GM18507 (cell line): ENCODE results near the gene A4GNT.
"Not testable (repeated sequence)": the region's sequence is repeated elsewhere in the genome, so short reads cannot be mapped to it uniquely, and the experiment has no call there.

Experiments
- DNase-seq: peaks from one replicate; pipeline ENCODE4 v3.0.0; 2011; ENCODE audit warnings: low read depth; ENCODE audit not compliant: insufficient read length; ENCODE audit errors: extremely low spot score
- FAIRE-seq: peaks from 2 replicates; lab custom pipeline; 2011; peaks lifted over from hg19 to GRCh38; lab: Jason Lieb, UNC

Gene A4GNT

GRCh38 chr3:138132239-138132638, at the start of gene A4GNT:
Gene A4GNT, minus strand, starts transcription at chr3:138132390. Its CDS starts 1,134 bp downstream, at chr3:138131256.
- FAIRE-seq (no peak), DNase-seq (no peak)

DNA sequence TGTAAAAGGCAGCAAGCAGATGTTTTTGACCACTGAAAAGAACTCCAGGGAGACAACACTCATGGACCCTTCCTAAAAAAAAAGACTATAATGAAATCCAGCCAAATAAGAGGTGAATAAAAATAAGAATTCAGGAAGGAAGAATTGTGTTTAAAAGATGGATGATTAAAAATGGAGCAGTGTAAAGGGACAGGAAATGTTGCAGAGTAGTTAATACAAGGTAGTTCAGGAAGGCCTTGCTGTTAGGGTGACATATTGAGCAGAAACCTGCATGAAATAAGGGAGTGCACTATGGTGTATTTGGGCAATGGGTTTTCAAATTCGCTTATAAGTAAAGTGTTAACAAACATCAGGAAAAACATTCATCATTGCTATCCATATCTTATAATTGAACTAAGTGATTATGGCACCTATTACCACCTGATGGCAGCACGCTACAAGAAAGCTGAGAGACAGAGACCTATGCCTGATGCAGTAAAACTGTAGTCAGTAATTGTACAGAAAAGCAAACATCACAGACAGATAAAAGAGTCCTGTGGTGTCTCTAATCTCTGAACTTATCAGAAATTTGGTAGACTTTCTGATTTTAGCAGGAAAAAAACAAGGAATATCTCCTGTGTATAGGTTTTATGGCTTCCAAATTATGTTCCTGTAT, 48.3 kb upstream of the A4GNT start:
- FAIRE-seq, result peak; percentile 81
- no peak for DNase-seq

DNA sequence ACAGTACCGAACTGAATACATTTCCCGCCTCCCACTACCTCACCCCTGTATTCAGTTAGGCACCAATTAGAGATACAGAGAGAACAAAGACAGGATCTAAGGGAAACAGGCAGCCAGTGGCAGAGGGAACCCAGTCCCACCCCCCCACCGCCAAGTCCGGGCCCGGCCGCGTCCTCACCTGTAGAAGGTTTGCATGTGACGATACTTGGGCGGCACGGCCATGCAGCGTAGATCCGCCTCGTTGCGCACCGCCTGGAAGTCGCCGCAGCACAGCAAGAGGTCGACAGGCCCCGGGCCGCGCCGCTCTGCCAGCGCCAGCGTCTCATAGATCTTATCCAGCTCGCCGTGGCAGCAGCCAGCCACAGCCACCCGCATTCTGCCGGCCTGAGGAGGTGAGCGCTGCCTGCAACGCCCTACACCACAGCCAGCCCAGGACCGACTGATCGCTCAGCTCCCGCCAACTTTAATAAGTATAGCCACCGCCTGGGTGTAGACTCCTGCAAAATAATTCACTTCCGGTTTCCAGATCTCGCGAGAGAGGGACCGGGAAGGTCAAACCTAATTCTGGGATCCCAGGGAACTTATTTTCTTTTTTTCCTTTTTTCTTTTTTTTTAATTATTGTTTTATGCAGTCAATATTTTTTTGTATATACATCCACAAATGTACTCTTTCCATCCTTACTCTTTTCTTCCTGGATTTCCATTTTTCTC, 42.4 kb upstream of the A4GNT start, which contains the start of gene DBR1:
Gene DBR1, minus strand, starts transcription at position 501 of the 711 bp plus-strand sequence. Its CDS starts 126 bp downstream, at position 375.
- DNase-seq (peak; percentile 61), FAIRE-seq (peak; percentile 81)

DNA sequence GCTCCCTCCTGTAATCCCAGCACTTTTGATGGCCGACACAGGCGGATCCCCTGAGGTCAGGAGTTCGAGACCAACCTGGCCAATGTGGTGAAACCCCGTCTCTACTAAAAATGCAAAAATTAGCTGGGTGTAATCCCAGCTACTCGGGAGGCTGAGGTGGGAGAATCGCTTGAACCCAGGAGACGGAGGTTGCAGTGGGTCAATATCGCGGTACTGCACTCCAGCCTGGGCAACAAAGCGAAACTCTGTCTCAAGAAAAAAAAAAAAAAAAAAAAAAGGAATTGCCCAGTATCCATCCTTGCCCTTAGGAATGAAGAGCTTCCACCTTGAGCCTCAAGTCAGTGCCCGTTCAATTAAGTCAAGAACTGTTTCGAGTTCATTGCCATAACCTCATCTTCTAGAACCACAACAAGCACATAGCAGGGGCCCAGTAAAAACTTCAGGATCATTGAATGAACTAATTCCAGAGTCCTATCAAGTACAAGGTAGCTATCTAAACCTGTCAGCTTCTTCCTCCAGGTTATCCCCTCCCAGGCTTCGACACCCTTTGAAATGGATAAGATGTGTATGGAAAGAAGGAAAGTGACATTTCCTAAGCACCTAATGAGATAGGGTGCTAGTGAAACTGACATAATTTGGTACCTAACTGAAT, 41.7 kb upstream of the A4GNT start:
- no peak for DNase-seq
- FAIRE-seq, result no peak

- DNase-seq (no peak), FAIRE-seq (no peak)
Observed at GRCh38 chr3:138172625-138173024, 40.4 kb upstream of the A4GNT start.

GRCh38 chr3:138165061-138165460, 32.9 kb upstream of the A4GNT start:
- FAIRE-seq, result no peak
- no peak for DNase-seq

DNA sequence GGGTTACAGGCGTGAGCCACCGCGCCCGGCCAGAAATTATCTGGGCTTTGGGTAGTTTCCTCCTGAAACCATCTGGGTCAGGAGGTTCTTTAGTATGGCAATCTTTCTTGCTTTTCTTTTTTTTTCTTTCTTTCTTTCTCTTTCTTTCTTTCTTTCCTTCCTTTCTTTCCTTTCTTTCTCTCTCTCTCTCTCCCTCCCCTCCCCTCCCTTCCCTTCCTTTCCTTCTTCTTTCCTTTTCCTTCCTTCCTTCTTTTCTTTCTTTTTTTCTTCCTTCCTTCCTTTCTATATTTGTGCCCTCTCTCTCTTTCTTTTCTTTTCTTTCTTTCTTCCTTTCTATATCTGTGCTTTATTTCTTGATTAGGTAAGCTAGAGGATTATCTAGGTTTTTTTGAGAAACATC, 25.6 kb upstream of the A4GNT start:
- FAIRE-seq (no peak), DNase-seq (no peak)

GRCh38 chr3:138154534-138154933, 22.3 kb upstream of the A4GNT start:
- FAIRE-seq (no peak), DNase-seq (no peak)

DNA sequence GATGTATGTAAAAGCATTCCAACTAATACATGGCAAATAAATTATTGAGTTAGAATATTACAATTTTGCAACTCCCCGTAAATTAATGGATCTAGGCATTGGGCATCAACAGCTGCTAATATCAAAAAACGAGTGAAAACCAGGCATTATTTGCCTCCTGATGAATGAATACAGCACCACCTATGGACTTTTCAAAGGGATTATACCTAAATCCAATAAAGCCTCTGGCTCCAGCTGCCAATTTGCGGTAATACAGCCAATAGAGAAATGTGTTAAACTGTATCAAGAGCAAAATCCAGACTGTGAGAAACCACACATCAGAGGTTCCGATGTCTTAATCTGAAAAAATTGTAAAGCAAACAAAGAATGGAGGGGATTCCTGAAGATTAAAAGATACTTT, 16.3 kb upstream of the A4GNT start:
- DNase-seq (no peak), FAIRE-seq (no peak)

DNA sequence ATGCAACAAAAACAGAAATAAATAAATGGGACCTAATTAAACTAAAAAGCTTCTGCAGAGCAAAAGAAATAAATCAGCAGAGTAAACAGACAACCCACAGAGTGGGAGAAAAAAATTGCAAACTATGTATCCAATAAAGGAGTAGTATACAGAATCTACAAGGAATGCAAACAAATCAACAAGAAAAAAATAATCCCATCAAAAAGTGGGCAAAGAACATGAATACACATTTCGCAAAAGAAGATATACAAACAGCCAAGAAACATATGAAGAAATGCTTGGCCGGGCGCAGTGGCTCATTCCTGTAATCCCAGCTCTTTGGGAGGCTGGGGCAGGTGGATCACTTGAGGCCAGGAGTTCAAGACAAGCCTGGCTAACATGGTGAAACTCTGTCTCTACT, 10.0 kb upstream of the A4GNT start:
- not testable (repeated sequence) for FAIRE-seq, DNase-seq

DNA sequence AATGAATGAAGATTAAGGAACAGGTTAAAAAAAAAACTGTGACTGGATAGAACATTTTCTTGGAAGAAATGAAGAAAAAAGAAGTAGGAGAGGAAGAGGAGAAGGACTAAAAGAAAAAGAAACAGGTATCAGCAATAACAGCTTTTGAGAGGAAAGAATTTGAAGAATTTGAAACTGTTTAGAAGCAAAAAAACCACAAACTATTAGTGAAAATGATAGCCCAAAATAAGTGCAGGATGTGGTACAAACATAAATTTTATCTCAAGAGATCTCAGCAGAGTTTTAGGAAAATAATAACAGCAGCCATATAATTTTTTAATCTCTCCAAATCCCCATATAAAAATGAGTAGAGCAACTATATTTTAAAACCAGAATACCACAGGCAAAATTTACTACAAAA, 8.8 kb upstream of the A4GNT start:
- FAIRE-seq (no peak), DNase-seq (no peak)

- DNase-seq, result no peak
- no peak for FAIRE-seq
Observed at GRCh38 chr3:138139691-138140090, 7.5 kb upstream of the A4GNT start.

DNA sequence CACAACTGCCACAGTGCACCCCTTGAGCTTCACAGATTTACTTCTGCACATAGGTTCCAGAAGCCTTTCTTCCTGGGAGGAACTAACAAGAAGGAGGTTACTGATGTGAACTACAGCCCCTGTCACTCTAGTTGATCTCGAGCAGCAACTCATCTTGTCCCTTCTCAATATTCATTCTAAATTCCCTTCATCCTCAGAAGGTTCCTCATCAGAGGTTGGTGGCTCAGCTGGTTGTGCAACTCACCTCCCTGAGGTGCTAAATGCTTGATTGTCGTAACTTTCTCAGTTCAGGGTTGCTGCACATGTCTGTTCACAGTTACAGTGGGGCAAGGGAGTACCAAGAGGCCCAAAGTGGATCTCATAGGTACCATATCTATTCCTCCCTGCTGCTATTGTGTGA, 5.7 kb upstream of the A4GNT start:
- FAIRE-seq (no peak), DNase-seq (no peak)

DNA sequence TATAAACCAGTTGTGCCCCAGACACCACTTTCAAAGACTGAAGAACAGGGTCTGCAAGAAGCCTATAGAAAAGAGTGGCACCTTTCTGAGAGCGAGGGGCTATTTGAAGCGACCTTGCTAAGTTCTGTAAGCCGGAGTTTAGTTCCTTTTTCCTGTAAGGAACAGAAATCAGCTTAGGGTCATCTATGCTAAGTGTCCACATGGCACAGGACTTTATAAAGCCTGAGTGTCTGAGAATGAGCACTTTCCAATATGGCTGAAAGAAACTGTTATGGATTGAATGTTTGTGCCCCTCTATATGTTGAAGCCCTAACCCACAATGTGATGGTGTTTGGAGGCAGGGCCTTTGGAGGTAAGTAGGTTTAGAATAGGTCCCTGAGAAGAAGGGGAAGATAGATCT, 4.0 kb upstream of the A4GNT start:
- no peak for DNase-seq
- FAIRE-seq, result no peak

DNA sequence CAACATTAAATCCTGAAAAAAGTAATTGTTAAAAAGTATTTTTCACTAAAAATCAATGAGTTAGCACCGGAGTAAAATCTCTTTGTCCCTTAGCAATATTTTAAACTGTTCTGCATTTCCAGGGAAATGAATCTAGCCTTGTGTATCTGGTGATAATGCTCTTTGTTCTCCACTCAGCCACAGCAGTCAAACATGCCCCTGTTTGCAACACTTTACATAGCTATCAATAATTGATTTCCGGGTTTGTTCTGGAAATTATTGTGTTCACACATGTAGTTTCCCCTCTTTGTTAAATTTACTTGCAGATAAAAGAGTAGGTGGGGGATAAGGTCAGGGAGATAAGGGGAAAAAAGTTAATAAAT, 3.6 kb upstream of the A4GNT start:
- DNase-seq (no peak), FAIRE-seq (no peak)

DNA sequence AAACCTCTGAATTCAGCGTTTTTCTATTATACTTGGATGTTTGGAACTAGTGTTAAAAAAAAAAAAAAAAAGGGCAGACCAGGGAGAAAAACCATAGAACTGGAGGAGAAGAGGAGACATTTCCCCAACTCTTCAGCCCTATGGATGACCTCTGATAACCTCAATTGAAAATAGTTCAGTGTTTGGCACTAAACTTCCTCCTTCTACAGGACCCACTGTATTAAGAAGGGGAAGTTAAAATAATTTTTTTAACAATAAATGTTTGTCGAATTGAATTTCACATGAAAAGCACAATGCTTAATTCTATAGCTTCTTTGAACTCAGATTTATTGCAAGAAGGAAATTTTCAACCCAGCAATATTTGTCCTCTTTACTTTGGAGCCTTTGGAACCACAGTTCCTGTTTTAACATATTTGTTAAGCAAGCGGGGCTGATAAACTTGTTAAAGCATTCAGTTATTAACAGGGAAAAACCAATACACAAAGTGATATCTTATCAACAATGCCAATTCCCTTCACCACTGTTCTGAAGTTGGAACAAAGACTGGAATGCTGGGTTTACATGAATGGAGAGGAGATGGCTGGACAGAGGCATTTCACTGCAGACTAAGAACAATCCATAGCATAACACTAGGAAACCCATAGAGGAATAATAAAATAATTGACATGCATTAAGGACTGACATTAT, 3.1 kb upstream of the A4GNT start:
- DNase-seq (no peak), FAIRE-seq (no peak)

- no peak for FAIRE-seq
- DNase-seq, result no peak
Observed at GRCh38 chr3:138127636-138128365, 4.4 kb downstream of the A4GNT start.

- FAIRE-seq (no peak), DNase-seq (no peak)
Observed at GRCh38 chr3:138125548-138126221, 6.5 kb downstream of the A4GNT start.

DNA sequence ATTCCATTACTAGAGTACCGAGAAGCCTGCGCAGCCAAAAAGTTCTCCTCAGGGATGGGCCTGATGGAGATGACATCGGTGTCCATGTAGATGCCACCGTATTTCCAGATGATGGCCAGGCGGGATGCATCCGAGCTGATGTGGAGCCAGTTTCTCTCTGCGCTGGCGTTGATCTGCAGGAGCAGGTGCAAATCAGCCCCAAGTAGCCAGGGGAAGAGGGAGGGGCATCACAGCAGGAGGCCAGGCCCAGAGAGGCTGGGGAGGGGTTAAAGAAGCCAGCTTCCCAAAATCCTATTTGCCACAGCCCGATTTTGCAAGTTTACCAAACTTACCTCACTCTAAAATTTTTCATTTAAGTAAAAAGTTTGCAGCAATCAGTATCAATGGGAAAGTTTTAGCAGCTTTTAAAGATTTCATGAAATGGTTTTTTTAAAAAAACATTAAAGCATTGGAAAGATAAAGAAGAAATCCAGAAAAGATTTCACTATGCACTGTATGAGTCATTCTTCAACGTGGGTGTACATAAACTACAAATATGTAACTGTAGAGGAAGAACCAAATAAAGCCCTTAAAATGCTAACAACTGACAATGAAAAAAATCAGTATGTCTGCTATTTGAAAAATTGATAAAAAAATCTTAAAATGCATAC, 7.4 kb downstream of the A4GNT start:
- FAIRE-seq (no peak), DNase-seq (no peak)
